HEK293T (cell line): ENCODE results near the gene SIGLEC9.

Experiments used
- CTCF ChIA-PET: fragments of 350-600 bp; formaldehyde crosslinking; extraction: SDS; loops from one replicate; lab custom pipeline; 2021; ENCODE audit warnings: antibody characterized with exemption, inconsistent platforms; lab: Yijun Ruan, JAX
- POLR2A ChIA-PET: fragments of 350-600 bp; formaldehyde crosslinking; extraction: SDS; loops from one replicate; lab custom pipeline; 2020; ENCODE audit warnings: antibody characterized with exemption, inconsistent platforms; lab: Yijun Ruan, JAX
- DNase-seq: peaks from one replicate; pipeline ENCODE4 v3.0.0; 2012; ENCODE audit warnings: mixed read lengths; ENCODE audit errors: extremely low spot score
- ARNT ChIP-seq: fragments of 450-650 bp; IDR thresholded peaks from 2 replicates; pipeline ENCODE4 v1.6.1; 2017; ENCODE audit warnings: mild to moderate bottlenecking
- BHLHE40 ChIP-seq: fragments of 450-650 bp; IDR thresholded peaks from 2 replicates; pipeline ENCODE4 v1.6.1; 2016; ENCODE audit warnings: mild to moderate bottlenecking, moderate library complexity, borderline replicate concordance
- CTBP1 ChIP-seq: fragments of 450-650 bp; IDR thresholded peaks from 2 replicates; pipeline ENCODE4 v1.6.1; 2016; ENCODE audit warnings: borderline replicate concordance
- ELF4 ChIP-seq: fragments of 450-650 bp; IDR thresholded peaks from 2 replicates; pipeline ENCODE4 v1.6.1; 2017; ENCODE audit warnings: antibody characterized with exemption
- FOXA1 ChIP-seq: fragments of 450-650 bp; IDR thresholded peaks from 2 replicates; pipeline ENCODE4 v1.6.1; 2016; ENCODE audit warnings: mild to moderate bottlenecking
- FOXK2 ChIP-seq: fragments of 450-650 bp; IDR thresholded peaks from 2 replicates; pipeline ENCODE4 v1.6.1; 2016; ENCODE audit warnings: mild to moderate bottlenecking
- FOXM1 ChIP-seq: fragments of 450-650 bp; IDR thresholded peaks from 2 replicates; pipeline ENCODE4 v1.6.1; 2017; ENCODE audit warnings: mild to moderate bottlenecking, borderline replicate concordance
- HDGF ChIP-seq: fragments of 450-650 bp; IDR thresholded peaks from 2 replicates; pipeline ENCODE4 v1.6.1; 2017; ENCODE audit warnings: antibody characterized with exemption, borderline replicate concordance
- L3MBTL2 ChIP-seq: fragments of 450-650 bp; conservative IDR thresholded peaks from 2 replicates; pipeline ENCODE4 v1.6.1; 2016; ENCODE audit warnings: mild to moderate bottlenecking
- LEF1 ChIP-seq: fragments of 450-650 bp; IDR thresholded peaks from 2 replicates; pipeline ENCODE4 v1.6.1; 2017; ENCODE audit warnings: mild to moderate bottlenecking, borderline replicate concordance
- NFRKB ChIP-seq: fragments of 450-650 bp; IDR thresholded peaks from 2 replicates; pipeline ENCODE4 v1.6.1; 2016; ENCODE audit warnings: mild to moderate bottlenecking, moderate library complexity
- PKNOX1 ChIP-seq: fragments of 450-650 bp; IDR thresholded peaks from 2 replicates; pipeline ENCODE4 v1.6.1; 2016
- SP1 ChIP-seq: fragments of 450-650 bp; IDR thresholded peaks from 2 replicates; pipeline ENCODE4 v1.6.1; 2017
- SUZ12 ChIP-seq: fragments of 450-650 bp; IDR thresholded peaks from 2 replicates; pipeline ENCODE4 v1.6.1; 2016; ENCODE audit warnings: mild to moderate bottlenecking
- TARDBP ChIP-seq: fragments of 450-650 bp; IDR thresholded peaks from 2 replicates; pipeline ENCODE4 v1.6.1; 2016
- ZNF384 ChIP-seq: fragments of 450-650 bp; IDR thresholded peaks from 2 replicates; pipeline ENCODE4 v1.6.1; 2016

SIGLEC9 gene

GRCh38 chr19:51107406-51108065 is 17.2 kb upstream of the SIGLEC9 start:
- TF ChIP-seq ARNT, result no peak
- TF ChIP-seq PKNOX1, result peak; percentile 36; the same call in 1 of the 2 replicates
- no peak for TF ChIP-seq FOXA1
- no peak for TF ChIP-seq ELF4
- no peak; the same call in 1 of the 2 replicates for TF ChIP-seq L3MBTL2
- no peak for TF ChIP-seq SP1
- no peak for TF ChIP-seq ZNF384
- DNase-seq, result peak; percentile 26
- CTCF ChIA-PET, result no interaction called here
- POLR2A ChIA-PET, result no interaction called here

- peak; percentile 96 for DNase-seq
These were observed 16.5 kb upstream of the SIGLEC9 start, which contains the start of gene CTU1 for GRCh38 chr19:51108066-51108804. TSS of gene CTU1 (minus strand) at chr19:51108409. CDS start at chr19:51104569, 3,840 bp downstream.

DNA sequence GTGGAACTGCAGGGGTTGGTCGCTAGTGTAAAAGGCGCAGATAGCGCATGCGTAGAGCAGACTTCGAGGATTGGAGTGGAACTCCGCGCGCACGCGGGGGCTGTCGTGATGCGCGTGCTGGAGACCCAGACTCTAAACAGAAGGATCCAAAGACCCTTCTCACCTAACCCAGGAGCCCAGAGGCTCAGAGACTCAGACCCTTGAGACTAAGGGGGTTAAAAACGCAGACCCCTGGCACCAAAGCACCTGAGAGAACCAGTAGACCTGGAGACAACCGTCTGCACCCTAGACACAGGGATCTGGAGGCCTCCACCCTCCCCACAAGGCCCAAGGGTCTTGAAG is 15.9 kb upstream of the SIGLEC9 start:
- CTCF ChIA-PET, result interaction anchor here (0.9 kb wide), 1 partner anchor 92 kb away, joined by 3 read pairs; no protein-coding TSS in a partner anchor
- POLR2A ChIA-PET, result interaction anchor here (1.0 kb wide), 1 partner anchor 304 kb away, joined by 3 read pairs; no protein-coding TSS in a partner anchor
- TF ChIP-seq CTBP1 (no peak), NFRKB (no peak), L3MBTL2 (peak; percentile 85), SUZ12 (no peak), ELF4 (no peak), TARDBP (peak; percentile 56; the same call in 1 of the 2 replicates)
- no peak for DNase-seq

More at GRCh38 chr19:51108066-51108804, 16.5 kb upstream of the SIGLEC9 start, which contains the start of gene CTU1:
- TF ChIP-seq PKNOX1 (peak; percentile 75), SUZ12 (peak; percentile 71), FOXM1 (no peak), ELF4 (peak; percentile 94)
- CTCF ChIA-PET, result interaction anchor here (0.9 kb wide), 1 partner anchor 92 kb away, joined by 3 read pairs; no protein-coding TSS in a partner anchor
- POLR2A ChIA-PET, result interaction anchor here (1.0 kb wide), 1 partner anchor 303 kb away, joined by 3 read pairs; no protein-coding TSS in a partner anchor

DNA sequence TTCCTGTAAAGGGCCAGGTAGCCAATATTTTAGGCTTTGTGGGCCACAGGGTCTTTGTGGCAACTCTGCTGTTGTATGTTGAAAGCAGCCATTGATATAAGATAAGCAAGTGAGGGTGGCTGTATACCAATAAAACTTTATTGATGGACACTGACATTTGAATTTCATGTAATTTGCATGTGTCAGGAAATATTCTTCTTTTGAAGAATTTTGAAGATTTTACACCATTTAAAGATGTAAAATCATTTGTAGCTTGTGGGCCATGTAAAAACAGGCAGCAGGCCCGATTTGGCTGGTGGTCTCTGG is 14.1 kb upstream of the SIGLEC9 start:
- TF ChIP-seq BHLHE40 (no peak), NFRKB (no peak), FOXK2 (no peak), ZNF384 (no peak), FOXM1 (no peak), CTBP1 (no peak), SP1 (no peak), TARDBP (no peak), FOXA1 (no peak), PKNOX1 (no peak), L3MBTL2 (no peak), SUZ12 (no peak), ARNT (no peak), HDGF (no peak), ELF4 (no peak), LEF1 (no peak)
- no peak for DNase-seq
- ChIA-PET CTCF (interaction anchor here (0.5 kb wide), 1 partner anchor 10 kb away, joined by 5 read pairs; no protein-coding TSS in a partner anchor), POLR2A (no interaction called here)

GRCh38 chr19:51111606-51112005 is 13.1 kb upstream of the SIGLEC9 start:
- POLR2A ChIA-PET, result no interaction called here
- TF ChIP-seq L3MBTL2, result no peak
- 0 out of 2 replicates have a peak, but pooled peaks have one; percentile 5 for TF ChIP-seq PKNOX1
- CTCF ChIA-PET, result interaction anchor here (0.7 to 0.8 kb wide), 2 partner anchors 14 to 273 kb away, joined by 3 read pairs; no protein-coding TSS in a partner anchor
- peak; percentile 30 for DNase-seq

DNA sequence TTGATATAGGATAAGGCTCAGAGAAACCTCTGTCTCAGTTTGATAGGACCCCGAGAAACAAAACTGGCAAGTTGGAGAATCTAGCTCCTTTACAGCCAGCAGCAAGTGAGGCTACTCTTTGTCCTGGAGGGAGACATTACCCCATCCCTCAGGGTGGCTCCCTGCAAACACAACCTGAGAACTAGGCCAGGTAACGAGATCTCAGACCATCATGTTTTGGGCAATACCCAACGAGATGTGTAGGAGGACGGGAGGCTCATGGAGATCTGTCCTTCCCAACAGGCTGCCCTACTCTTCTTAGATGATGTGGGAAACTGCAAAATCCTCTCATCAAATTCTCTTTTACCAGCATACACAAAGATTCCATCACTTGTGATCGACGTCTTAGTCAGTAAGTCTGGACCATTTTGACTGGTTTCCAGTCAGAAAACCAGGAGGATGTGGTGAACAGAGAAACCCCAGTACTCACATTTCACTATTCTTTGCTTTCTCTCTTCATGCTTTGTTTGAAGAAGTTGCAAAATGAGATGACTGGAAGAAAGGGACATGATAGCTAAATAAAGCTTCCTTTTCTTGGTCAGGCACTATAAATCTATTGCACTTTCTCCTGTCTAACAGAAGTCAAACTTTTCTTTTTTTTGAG is 10.5 kb upstream of the SIGLEC9 start:
- CTCF ChIA-PET, result no interaction called here
- DNase-seq, result no peak
- TF ChIP-seq NFRKB (no peak), ARNT (no peak), PKNOX1 (no peak), FOXM1 (no peak), BHLHE40 (no peak), HDGF (no peak), SP1 (no peak), SUZ12 (no peak), FOXK2 (no peak), FOXA1 (no peak)
- POLR2A ChIA-PET, result no interaction called here
